ENCODE data around the gene ERN1. TPM values are rescaled to one million over a fixed set of nuclear protein-coding genes. Genes with fewer than 3 reads are reported as not detected.
A peak's percentile ranks its signal among the peaks of the same experiment; 100 is the strongest.

ERN1 gene
- total RNA-seq, 1 experiment from 2014 or later, result 79.5 TPM

- peaks cover 6% of the 10 kb centered on the region for H3K4me1 Mint-ChIP-seq (ENCODE audit: insufficient read depth, unreplicated experiment)
- intact Hi-C loops (cut with micrococcal nuclease), result loop anchor here (2.0 to 5.0 kb wide), 2 partner anchors 69 to 151 kb away; no protein-coding TSS in a partner anchor
- no peaks in the 10 kb centered on the region for H3K9me3 Mint-ChIP-seq (ENCODE audit: unreplicated experiment)
- ChIA-PET POLR2A (interaction anchor here (0.7 to 8.8 kb wide), 7 partner anchors 10 to 329 kb away, joined by 3 to 79 read pairs (median 34); no protein-coding TSS in a partner anchor), CTCF (interaction anchor here (0.6 to 11.4 kb wide), 15 partner anchors 15 to 266 kb away, joined by 3 to 350 read pairs (median 5); partner anchors contain the start of genes CSHL1 and GH1)
- H3K27ac Mint-ChIP-seq (ENCODE audit: low read depth, unreplicated experiment), result no peak overlapping the region
- no peak for DNase-seq (ENCODE audit: unreplicated experiment)
- H3K4me3 Mint-ChIP-seq (ENCODE audit: unreplicated experiment), result no peak overlapping the region
- H3K36me3 Mint-ChIP-seq (ENCODE audit: insufficient read depth, unreplicated experiment), result peaks cover 10% of the 10 kb centered on the region
- no peaks in the 10 kb centered on the region for H3K27me3 Mint-ChIP-seq (ENCODE audit: insufficient read depth, unreplicated experiment)
- no TSS peak for BruUV-seq (replicated peaks)
- TF ChIP-seq, protein P1, sequence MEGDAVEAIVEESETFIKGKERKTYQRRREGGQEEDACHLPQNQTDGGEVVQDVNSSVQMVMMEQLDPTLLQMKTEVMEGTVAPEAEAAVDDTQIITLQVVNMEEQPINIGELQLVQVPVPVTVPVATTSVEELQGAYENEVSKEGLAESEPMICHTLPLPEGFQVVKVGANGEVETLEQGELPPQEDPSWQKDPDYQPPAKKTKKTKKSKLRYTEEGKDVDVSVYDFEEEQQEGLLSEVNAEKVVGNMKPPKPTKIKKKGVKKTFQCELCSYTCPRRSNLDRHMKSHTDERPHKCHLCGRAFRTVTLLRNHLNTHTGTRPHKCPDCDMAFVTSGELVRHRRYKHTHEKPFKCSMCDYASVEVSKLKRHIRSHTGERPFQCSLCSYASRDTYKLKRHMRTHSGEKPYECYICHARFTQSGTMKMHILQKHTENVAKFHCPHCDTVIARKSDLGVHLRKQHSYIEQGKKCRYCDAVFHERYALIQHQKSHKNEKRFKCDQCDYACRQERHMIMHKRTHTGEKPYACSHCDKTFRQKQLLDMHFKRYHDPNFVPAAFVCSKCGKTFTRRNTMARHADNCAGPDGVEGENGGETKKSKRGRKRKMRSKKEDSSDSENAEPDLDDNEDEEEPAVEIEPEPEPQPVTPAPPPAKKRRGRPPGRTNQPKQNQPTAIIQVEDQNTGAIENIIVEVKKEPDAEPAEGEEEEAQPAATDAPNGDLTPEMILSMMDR (IDR thresholded peaks at IDR 0.05; ENCODE audit: unreplicated experiment), result no peak
Measured at GRCh38 chr17:64131606-64132270, 1.8 kb upstream of the ERN1 start.

DNA sequence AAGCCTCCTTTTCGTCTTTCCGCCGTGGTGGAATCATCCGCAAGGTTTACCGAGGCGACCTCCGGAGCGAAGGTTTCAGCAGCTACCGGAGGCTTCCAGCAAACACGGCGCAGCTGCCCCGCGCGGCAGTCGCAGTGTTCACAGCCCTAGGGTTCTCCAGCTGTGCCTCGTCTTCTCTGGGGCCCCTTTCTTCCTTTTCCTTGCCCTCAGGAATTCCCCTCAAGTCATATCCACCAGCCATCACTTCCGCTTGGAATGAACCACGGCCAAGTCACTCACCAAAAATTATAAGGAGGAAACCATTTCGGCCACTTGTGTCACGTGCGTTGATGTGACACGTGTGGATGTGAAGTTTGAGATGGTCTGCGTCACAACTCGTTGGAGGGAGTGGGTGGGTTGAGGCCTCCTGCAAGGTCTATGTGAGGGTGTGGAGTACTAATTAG lies 636 bp upstream of the ERN1 start:
- H3K4me1 Mint-ChIP-seq (ENCODE audit: insufficient read depth, unreplicated experiment), result peaks cover 17% of the 10 kb centered on the region
- CTCF ChIA-PET, result interaction anchor here (0.6 to 11.4 kb wide), 8 partner anchors 18 to 220 kb away, joined by 3 to 350 read pairs (median 7); partner anchors contain the start of genes CSHL1 and GH1
- peak overlapping the region; percentile 49 for H3K27ac Mint-ChIP-seq (ENCODE audit: low read depth, unreplicated experiment)
- H3K36me3 Mint-ChIP-seq (ENCODE audit: insufficient read depth, unreplicated experiment), result peaks cover 15% of the 10 kb centered on the region
- H3K27me3 Mint-ChIP-seq (ENCODE audit: insufficient read depth, unreplicated experiment), result no peaks in the 10 kb centered on the region
- TF ChIP-seq, protein P1 (IDR thresholded peaks at IDR 0.05; ENCODE audit: unreplicated experiment), result no peak
- BruUV-seq (replicated peaks), result TSS peak; percentile 77
- intact Hi-C loops (cut with micrococcal nuclease), result loop anchor here (1.0 to 5.0 kb wide), 3 partner anchors 48 to 152 kb away; no protein-coding TSS in a partner anchor
- no peaks in the 10 kb centered on the region for H3K9me3 Mint-ChIP-seq (ENCODE audit: unreplicated experiment)
- H3K4me3 Mint-ChIP-seq (ENCODE audit: unreplicated experiment), result peak overlapping the region; percentile 94
- POLR2A ChIA-PET, result interaction anchor here (0.5 to 8.8 kb wide), 15 partner anchors 12 to 1094 kb away, joined by 3 to 79 read pairs (median 4); no protein-coding TSS in a partner anchor
- DNase-seq (ENCODE audit: unreplicated experiment), result peak; percentile 17

DNA sequence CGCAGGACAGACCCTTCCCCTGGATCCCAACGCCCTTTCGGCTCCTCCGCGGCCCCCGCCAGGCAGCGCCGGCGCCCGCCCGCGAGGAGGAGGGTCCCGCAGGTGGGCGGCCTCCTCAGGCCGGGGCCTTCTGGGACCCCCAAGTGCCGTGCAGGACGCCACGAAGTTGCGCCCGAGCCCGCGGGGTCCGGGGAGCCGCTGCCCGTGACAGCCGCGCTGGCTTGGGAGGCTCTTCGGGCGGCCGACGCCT lies 504 bp downstream of the ERN1 start:
- H3K27me3 Mint-ChIP-seq (ENCODE audit: insufficient read depth, unreplicated experiment), result no peaks in the 10 kb centered on the region
- peak overlapping the region; percentile 94 for H3K4me3 Mint-ChIP-seq (ENCODE audit: unreplicated experiment)
- no peaks in the 10 kb centered on the region for H3K9me3 Mint-ChIP-seq (ENCODE audit: unreplicated experiment)
- ChIA-PET POLR2A (interaction anchor here (0.6 to 8.8 kb wide), 24 partner anchors 9 to 376 kb away, joined by 3 to 79 read pairs (median 6); partner anchors contain the start of gene DDX5), CTCF (interaction anchor here (1.0 to 11.4 kb wide), 3 partner anchors 55 to 101 kb away, joined by 4 to 350 read pairs (median 7); no protein-coding TSS in a partner anchor)
- intact Hi-C loops (cut with micrococcal nuclease), result no loop called here
- no TSS peak for BruUV-seq (replicated peaks)
- H3K27ac Mint-ChIP-seq (ENCODE audit: low read depth, unreplicated experiment), result peak overlapping the region; percentile 93
- H3K4me1 Mint-ChIP-seq (ENCODE audit: insufficient read depth, unreplicated experiment), result peaks cover 18% of the 10 kb centered on the region
- no peak for DNase-seq (ENCODE audit: unreplicated experiment)
- H3K36me3 Mint-ChIP-seq (ENCODE audit: insufficient read depth, unreplicated experiment), result peaks cover 20% of the 10 kb centered on the region
- TF ChIP-seq, protein P1 (IDR thresholded peaks at IDR 0.05; ENCODE audit: unreplicated experiment), result no peak

- intact Hi-C loops (cut with micrococcal nuclease), result no loop called here
- peak; percentile 40 for DNase-seq (ENCODE audit: unreplicated experiment)
- ChIA-PET POLR2A (interaction anchor here (0.6 to 8.8 kb wide), 24 partner anchors 10 to 377 kb away, joined by 3 to 79 read pairs (median 6); partner anchors contain the start of gene DDX5), CTCF (interaction anchor here (1.0 to 11.4 kb wide), 3 partner anchors 55 to 101 kb away, joined by 4 to 350 read pairs (median 7); no protein-coding TSS in a partner anchor)
- Mint-ChIP-seq H3K27ac (ENCODE audit: low read depth, unreplicated experiment) (peak overlapping the region; percentile 93), H3K36me3 (ENCODE audit: insufficient read depth, unreplicated experiment) (peaks cover 22% of the 10 kb centered on the region), H3K4me3 (ENCODE audit: unreplicated experiment) (peak overlapping the region; percentile 94), H3K4me1 (ENCODE audit: insufficient read depth, unreplicated experiment) (peaks cover 19% of the 10 kb centered on the region), H3K9me3 (ENCODE audit: unreplicated experiment) (no peaks in the 10 kb centered on the region), H3K27me3 (ENCODE audit: insufficient read depth, unreplicated experiment) (no peaks in the 10 kb centered on the region)
- TF ChIP-seq, protein P1 (IDR thresholded peaks at IDR 0.05; ENCODE audit: unreplicated experiment), result no peak
- TSS peak; percentile 56 for BruUV-seq (replicated peaks)
Measured at GRCh38 chr17:64128787-64129514, 993 bp downstream of the ERN1 start.
